A549 (cell line): ENCODE results near the gene ARHGEF1. TPM values are rescaled to one million over a fixed set of nuclear protein-coding genes. Genes with fewer than 3 reads are reported as not detected.

Experiments
- CEBPB ChIP-seq, 2 experiments: fragments of >200 bp in 1 of 2; sonication (Bioruptor Twin) in 1 of 2; formaldehyde crosslinking in 1 of 2; IDR thresholded peaks; 2 replicates each; pipeline ENCODE4 v1.6.1; 2012 to 2016
- HEYL ChIP-seq: fragments of 250-450 bp; sonication (Bioruptor Pico); IDR thresholded peaks from 2 replicates; pipeline ENCODE4 v1.8.0; 2021; ENCODE audit warnings: mild to moderate bottlenecking, moderate library complexity
- RFX5 ChIP-seq: fragments of 450-650 bp; IDR thresholded peaks from 2 replicates; pipeline ENCODE4 v1.7.1; 2014; ENCODE audit warnings: antibody characterized with exemption, mild to moderate bottlenecking, moderate library complexity
- polyA plus RNA-seq, 4 experiments: library from polyadenylated mRNA; depleted of rRNA in 3 of 4; stranded (reverse); fragments of >200 nt; fragmentation: RNase III in 1 of 4; extraction: RNeasy Plus Mini Kit Qiagen cat#74134 plus additional on column Dnase treatment in 1 of 4; gene quantifications; 2 replicates in 3 of 4; 3 replicates in 1 of 4; pipeline ENCODE4 v1.2.3, GENCODE V29; 2011 to 2017
- small RNA-seq, 6 experiments: library from RNA; depleted of rRNA; stranded (forward); fragments of <200 nt; gene quantifications; one replicate each; pipeline ENCODE3, GENCODE V24; 2012
- TF ChIP-seq, protein P1 (sequence below): fragments of 250-450 bp; sonication (Bioruptor Pico); IDR thresholded peaks from 2 replicates; pipeline ENCODE4 v1.5.0; 2021; ENCODE audit warnings: mild to moderate bottlenecking, moderate library complexity, borderline replicate concordance
- TF ChIP-seq, protein P2 (sequence below): fragments of >200 bp; sonication (Bioruptor Twin); formaldehyde crosslinking; IDR thresholded peaks from 3 replicates; pipeline ENCODE4 v1.6.1; 2016

Gene ARHGEF1
- polyA plus RNA-seq, 2 of the 4 experiments (the other 2 are of a cell fraction), result 38.0 to 84.2 TPM

DNA sequence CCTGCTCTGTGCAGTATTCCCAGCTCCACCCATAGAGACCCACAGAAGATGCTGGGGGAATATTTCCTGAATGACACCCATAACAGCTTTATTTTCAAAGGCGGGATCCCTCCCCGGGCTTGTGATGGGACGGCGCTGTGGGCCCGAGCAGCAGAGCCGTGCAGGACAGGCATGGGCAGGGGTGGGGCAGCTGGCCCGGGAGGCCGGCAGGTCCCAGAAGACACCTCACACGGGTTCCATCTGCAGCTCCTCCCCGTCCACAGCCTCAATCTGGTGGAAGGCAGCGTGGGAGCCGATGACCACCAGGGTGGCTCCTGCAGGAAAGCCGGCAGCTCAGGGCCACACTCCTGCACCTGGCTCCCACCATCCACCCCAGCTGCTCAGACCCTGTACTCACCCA, 73.6 kb downstream of the ARHGEF1 start (continued):
- TF ChIP-seq, protein P1, sequence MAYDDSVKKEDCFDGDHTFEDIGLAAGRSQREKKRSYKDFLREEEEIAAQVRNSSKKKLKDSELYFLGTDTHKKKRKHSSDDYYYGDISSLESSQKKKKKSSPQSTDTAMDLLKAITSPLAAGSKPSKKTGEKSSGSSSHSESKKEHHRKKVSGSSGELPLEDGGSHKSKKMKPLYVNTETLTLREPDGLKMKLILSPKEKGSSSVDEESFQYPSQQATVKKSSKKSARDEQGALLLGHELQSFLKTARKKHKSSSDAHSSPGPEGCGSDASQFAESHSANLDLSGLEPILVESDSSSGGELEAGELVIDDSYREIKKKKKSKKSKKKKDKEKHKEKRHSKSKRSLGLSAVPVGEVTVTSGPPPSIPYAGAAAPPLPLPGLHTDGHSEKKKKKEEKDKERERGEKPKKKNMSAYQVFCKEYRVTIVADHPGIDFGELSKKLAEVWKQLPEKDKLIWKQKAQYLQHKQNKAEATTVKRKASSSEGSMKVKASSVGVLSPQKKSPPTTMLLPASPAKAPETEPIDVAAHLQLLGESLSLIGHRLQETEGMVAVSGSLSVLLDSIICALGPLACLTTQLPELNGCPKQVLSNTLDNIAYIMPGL, result no peak
- TF ChIP-seq, protein P2, sequence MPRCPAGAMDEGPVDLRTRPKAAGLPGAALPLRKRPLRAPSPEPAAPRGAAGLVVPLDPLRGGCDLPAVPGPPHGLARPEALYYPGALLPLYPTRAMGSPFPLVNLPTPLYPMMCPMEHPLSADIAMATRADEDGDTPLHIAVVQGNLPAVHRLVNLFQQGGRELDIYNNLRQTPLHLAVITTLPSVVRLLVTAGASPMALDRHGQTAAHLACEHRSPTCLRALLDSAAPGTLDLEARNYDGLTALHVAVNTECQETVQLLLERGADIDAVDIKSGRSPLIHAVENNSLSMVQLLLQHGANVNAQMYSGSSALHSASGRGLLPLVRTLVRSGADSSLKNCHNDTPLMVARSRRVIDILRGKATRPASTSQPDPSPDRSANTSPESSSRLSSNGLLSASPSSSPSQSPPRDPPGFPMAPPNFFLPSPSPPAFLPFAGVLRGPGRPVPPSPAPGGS, result no peak
- no peak for TF ChIP-seq HEYL
- no peak for TF ChIP-seq RFX5
- TF ChIP-seq CEBPB (IDR thresholded peaks at IDR 0.05), result no peak

Small RNA genes within 50 kb of the gene (small RNA-seq; reads per million reads assigned to genes)
- 0 to 1.2 (median 0) reads per million in 6 experiments for gene MIR6797

Other genes starting within 250 kb of the ARHGEF1 start
- gene CEACAM7, start 194.9 kb upstream of the ARHGEF1 start, polyA plus RNA-seq (2011; rRNA removed), result 0.04 TPM in 1 of 2 replicates, not detected in the other
- 0.05 TPM in 1 of 3 replicates, not detected in the others for gene CEACAM7, start 194.9 kb upstream of the ARHGEF1 start, polyA plus RNA-seq (2017; fragmentation: RNase III; extraction: RNeasy Plus Mini Kit Qiagen cat#74134 plus additional on column Dnase treatment)
- 1.3 and 2.3 TPM in 2 replicates for gene CEACAM5, start 174.6 kb upstream of the ARHGEF1 start, polyA plus RNA-seq (2011; rRNA removed)
- gene CEACAM5, start 174.6 kb upstream of the ARHGEF1 start, polyA plus RNA-seq (2017; fragmentation: RNase III; extraction: RNeasy Plus Mini Kit Qiagen cat#74134 plus additional on column Dnase treatment), result 0.12 TPM in 1 of 3 replicates, not detected in the others
- gene CEACAM6, start 127.7 kb upstream of the ARHGEF1 start, polyA plus RNA-seq (2011; rRNA removed), result 17.7 and 26.7 TPM in 2 replicates
- 0.51 to 0.97 TPM (median 0.53 TPM) in 3 replicates for gene CEACAM6, start 127.7 kb upstream of the ARHGEF1 start, polyA plus RNA-seq (2017; fragmentation: RNase III; extraction: RNeasy Plus Mini Kit Qiagen cat#74134 plus additional on column Dnase treatment)
- not detected in 2 replicates for gene CEACAM3, start 86.6 kb upstream of the ARHGEF1 start, polyA plus RNA-seq (2011; rRNA removed)
- gene CEACAM3, start 86.6 kb upstream of the ARHGEF1 start, polyA plus RNA-seq (2017; fragmentation: RNase III; extraction: RNeasy Plus Mini Kit Qiagen cat#74134 plus additional on column Dnase treatment), result not detected in 3 replicates
- gene LYPD4, start 38.5 kb upstream of the ARHGEF1 start, polyA plus RNA-seq (2011; rRNA removed), result not detected in 2 replicates
- gene LYPD4, start 38.5 kb upstream of the ARHGEF1 start, polyA plus RNA-seq (2017; fragmentation: RNase III; extraction: RNeasy Plus Mini Kit Qiagen cat#74134 plus additional on column Dnase treatment), result not detected in 3 replicates
- not detected in 2 replicates for gene DMRTC2, start 38.1 kb upstream of the ARHGEF1 start, polyA plus RNA-seq (2011; rRNA removed)
- not detected in 3 replicates for gene DMRTC2, start 38.1 kb upstream of the ARHGEF1 start, polyA plus RNA-seq (2017; fragmentation: RNase III; extraction: RNeasy Plus Mini Kit Qiagen cat#74134 plus additional on column Dnase treatment)
- gene RPS19, start 22.9 kb upstream of the ARHGEF1 start, polyA plus RNA-seq (2011; rRNA removed), result 2,749 and 3,564 TPM in 2 replicates
- 7,778 to 7,989 TPM (median 7,924 TPM) in 3 replicates for gene RPS19, start 22.9 kb upstream of the ARHGEF1 start, polyA plus RNA-seq (2017; fragmentation: RNase III; extraction: RNeasy Plus Mini Kit Qiagen cat#74134 plus additional on column Dnase treatment)
- 0.52 and 0.57 TPM in 2 replicates for gene CD79A, start 5.9 kb upstream of the ARHGEF1 start, polyA plus RNA-seq (2011; rRNA removed)
- 0.29 to 0.54 TPM (median 0.29 TPM) in 3 replicates for gene CD79A, start 5.9 kb upstream of the ARHGEF1 start, polyA plus RNA-seq (2017; fragmentation: RNase III; extraction: RNeasy Plus Mini Kit Qiagen cat#74134 plus additional on column Dnase treatment)
- 0.19 and 0.21 TPM in 2 replicates for gene ERFL, start 45.3 kb downstream of the ARHGEF1 start, polyA plus RNA-seq (2011; rRNA removed)
- 0.10 to 0.20 TPM (median 0.15 TPM) in 3 replicates for gene ERFL, start 45.3 kb downstream of the ARHGEF1 start, polyA plus RNA-seq (2017; fragmentation: RNase III; extraction: RNeasy Plus Mini Kit Qiagen cat#74134 plus additional on column Dnase treatment)
- 117 and 137 TPM in 2 replicates for gene RABAC1, start 76.1 kb downstream of the ARHGEF1 start, polyA plus RNA-seq (2011; rRNA removed)
- 199 to 247 TPM (median 246 TPM) in 3 replicates for gene RABAC1, start 76.1 kb downstream of the ARHGEF1 start, polyA plus RNA-seq (2017; fragmentation: RNase III; extraction: RNeasy Plus Mini Kit Qiagen cat#74134 plus additional on column Dnase treatment)
- gene ATP1A3, start 111.0 kb downstream of the ARHGEF1 start, polyA plus RNA-seq (2011; rRNA removed), result 0.67 and 0.69 TPM in 2 replicates
- gene ATP1A3, start 111.0 kb downstream of the ARHGEF1 start, polyA plus RNA-seq (2017; fragmentation: RNase III; extraction: RNeasy Plus Mini Kit Qiagen cat#74134 plus additional on column Dnase treatment), result 3.4 to 3.8 TPM (median 3.7 TPM) in 3 replicates
- 0.22 and 0.42 TPM in 2 replicates for gene GRIK5, start 187.0 kb downstream of the ARHGEF1 start, polyA plus RNA-seq (2011; rRNA removed)
- gene GRIK5, start 187.0 kb downstream of the ARHGEF1 start, polyA plus RNA-seq (2017; fragmentation: RNase III; extraction: RNeasy Plus Mini Kit Qiagen cat#74134 plus additional on column Dnase treatment), result 0.30 to 0.54 TPM (median 0.45 TPM) in 3 replicates
- 11.3 and 16.9 TPM in 2 replicates for gene ZNF574, start 193.0 kb downstream of the ARHGEF1 start, polyA plus RNA-seq (2011; rRNA removed)
- gene ZNF574, start 193.0 kb downstream of the ARHGEF1 start, polyA plus RNA-seq (2017; fragmentation: RNase III; extraction: RNeasy Plus Mini Kit Qiagen cat#74134 plus additional on column Dnase treatment), result 20.9 to 21.8 TPM (median 21.1 TPM) in 3 replicates
- 0.15 and 0.16 TPM in 2 replicates for gene POU2F2, start 249.3 kb downstream of the ARHGEF1 start, polyA plus RNA-seq (2011; rRNA removed)
- 0.24 to 0.49 TPM (median 0.28 TPM) in 3 replicates for gene POU2F2, start 249.3 kb downstream of the ARHGEF1 start, polyA plus RNA-seq (2017; fragmentation: RNase III; extraction: RNeasy Plus Mini Kit Qiagen cat#74134 plus additional on column Dnase treatment)